WTC11 (cell line): ENCODE data around the gene NCAPH2. TPM values are rescaled to one million over a fixed set of nuclear protein-coding genes. Genes with fewer than 3 reads are reported as not detected.

Source experiments
- ATAC-seq: fragments of 200-7000 bp; cut with Tn5 transposase; 2 replicates; pipeline ENCODE4 v1.10.0; 2021; ENCODE audit warnings: mild to moderate bottlenecking, moderate library complexity
- CTCF ChIA-PET: fragments of 300-600 bp; sonication (Branson Sonifier 250); formaldehyde crosslinking; loops from one replicate; lab custom pipeline; 2021; ENCODE audit warnings: antibody characterized with exemption; lab: Charles Lee
- POLR2A ChIA-PET: fragments of 350-600 bp; sonication (Branson Sonifier 250); formaldehyde crosslinking; loops from one replicate; lab custom pipeline; 2021; ENCODE audit warnings: antibody characterized with exemption; lab: Charles Lee
- DNase-seq: peaks from one replicate; pipeline ENCODE4 v3.0.0; 2021; ENCODE audit warnings: low spot score
- H3K27ac Mint-ChIP-seq: 2 replicates; pipeline ENCODE4 v1.8.0; 2021; ENCODE audit warnings: mixed read lengths
- H3K27me3 Mint-ChIP-seq: 2 replicates; pipeline ENCODE4 v1.8.0; 2021; ENCODE audit warnings: low read depth, mild to moderate bottlenecking, moderate library complexity, mixed read lengths
- H3K36me3 Mint-ChIP-seq: 2 replicates; pipeline ENCODE4 v1.8.0; 2021; ENCODE audit warnings: mixed read lengths
- H3K4me1 Mint-ChIP-seq: 2 replicates; pipeline ENCODE4 v1.8.0; 2022; ENCODE audit warnings: mixed read lengths
- H3K4me3 Mint-ChIP-seq: 2 replicates; pipeline ENCODE4 v1.8.0; 2021; ENCODE audit warnings: mild to moderate bottlenecking, moderate library complexity, mixed read lengths
- H3K9me3 Mint-ChIP-seq: 2 replicates; pipeline ENCODE4 v1.8.0; 2021; ENCODE audit warnings: mixed read lengths
- ATF1 ChIP-seq: sonication (generic); formaldehyde crosslinking; IDR thresholded peaks from 2 replicates; pipeline ENCODE4 v1.8.1; 2023; ENCODE audit warnings: mild to moderate bottlenecking, moderate library complexity, missing genetic modification reagents
- ATF6 ChIP-seq: sonication (generic); formaldehyde crosslinking; IDR thresholded peaks from 2 replicates; pipeline ENCODE4 v1.8.1; 2023; ENCODE audit warnings: mild to moderate bottlenecking, missing genetic modification reagents
- CREM ChIP-seq: sonication (generic); formaldehyde crosslinking; IDR thresholded peaks from 2 replicates; pipeline ENCODE4 v1.8.1; 2022; ENCODE audit warnings: mild to moderate bottlenecking, missing genetic modification reagents, moderate library complexity
- E2F4 ChIP-seq: sonication (generic); formaldehyde crosslinking; IDR thresholded peaks from 2 replicates; pipeline ENCODE4 v1.8.1; 2022; ENCODE audit warnings: low read depth, mild to moderate bottlenecking, moderate library complexity, missing genetic modification reagents, borderline replicate concordance
- ESRRA ChIP-seq: sonication (generic); formaldehyde crosslinking; IDR thresholded peaks from 2 replicates; pipeline ENCODE4 v1.8.1; 2022; ENCODE audit warnings: mild to moderate bottlenecking, missing genetic modification reagents, borderline replicate concordance
- FOXK1 ChIP-seq: sonication (generic); formaldehyde crosslinking; IDR thresholded peaks from 2 replicates; pipeline ENCODE4 v1.8.0; 2022; ENCODE audit warnings: mild to moderate bottlenecking, moderate library complexity, missing genetic modification reagents
- FOXP1 ChIP-seq: sonication (generic); formaldehyde crosslinking; IDR thresholded peaks from 2 replicates; pipeline ENCODE4 v1.8.0; 2022; ENCODE audit warnings: missing genetic modification reagents, mild to moderate bottlenecking, moderate library complexity, borderline replicate concordance
- GABPB1 ChIP-seq: sonication (generic); formaldehyde crosslinking; IDR thresholded peaks from 2 replicates; pipeline ENCODE4 v1.8.1; 2023; ENCODE audit warnings: mild to moderate bottlenecking, missing genetic modification reagents
- HMGA2 ChIP-seq: fragments of 250-450 bp; sonication (Bioruptor Pico); IDR thresholded peaks from 2 replicates; pipeline ENCODE4 v1.4.0; 2021; ENCODE audit warnings: mild to moderate bottlenecking, moderate library complexity
- NR2C2 ChIP-seq: sonication (generic); formaldehyde crosslinking; IDR thresholded peaks from 2 replicates; pipeline ENCODE4 v1.8.0; 2022; ENCODE audit warnings: mild to moderate bottlenecking, missing genetic modification reagents
- RORB ChIP-seq: fragments of 250-450 bp; sonication (Bioruptor Pico); IDR thresholded peaks from 2 replicates; pipeline ENCODE4 v1.9.0; 2021; ENCODE audit warnings: mild to moderate bottlenecking
- SMAD3 ChIP-seq: sonication (generic); formaldehyde crosslinking; IDR thresholded peaks from 2 replicates; pipeline ENCODE4 v1.8.0; 2022; ENCODE audit warnings: missing genetic modification reagents, mild to moderate bottlenecking, borderline replicate concordance
- SMAD4 ChIP-seq: sonication (generic); formaldehyde crosslinking; IDR thresholded peaks from 2 replicates; pipeline ENCODE4 v1.8.0; 2022; ENCODE audit warnings: mild to moderate bottlenecking, missing genetic modification reagents
- STAT6 ChIP-seq: sonication (generic); formaldehyde crosslinking; conservative IDR thresholded peaks from 2 replicates; pipeline ENCODE4 v1.8.1; 2023; ENCODE audit warnings: mild to moderate bottlenecking, low read depth, missing genetic modification reagents, moderate library complexity
- ZNF219 ChIP-seq: sonication (generic); formaldehyde crosslinking; IDR thresholded peaks from 2 replicates; pipeline ENCODE4 v1.8.0; 2023; ENCODE audit warnings: missing genetic modification reagents, mild to moderate bottlenecking, borderline replicate concordance
- total RNA-seq: library from RNA; stranded (reverse); gene quantifications from 3 replicates; pipeline ENCODE4 v1.2.3, GENCODE V29; 2021
- TF ChIP-seq, protein P1 (sequence below): sonication (generic); formaldehyde crosslinking; IDR thresholded peaks from 2 replicates; pipeline ENCODE4 v1.8.1; 2023; ENCODE audit warnings: mild to moderate bottlenecking, moderate library complexity, missing genetic modification reagents
- TF ChIP-seq, protein P2 (sequence below): sonication (generic); formaldehyde crosslinking; IDR thresholded peaks from 2 replicates; pipeline ENCODE4 v1.8.1; 2023; ENCODE audit warnings: mild to moderate bottlenecking, missing genetic modification reagents, moderate library complexity
- TF ChIP-seq, protein P3 (sequence below): sonication (generic); formaldehyde crosslinking; IDR thresholded peaks from 2 replicates; pipeline ENCODE4 v1.8.1; 2022; ENCODE audit warnings: mild to moderate bottlenecking, moderate library complexity, missing genetic modification reagents
- TF ChIP-seq, protein P4 (sequence below): sonication (generic); formaldehyde crosslinking; IDR thresholded peaks from 2 replicates; pipeline ENCODE4 v1.8.0; 2023; ENCODE audit warnings: missing genetic modification reagents, mild to moderate bottlenecking, borderline replicate concordance

NCAPH2 gene
- total RNA-seq, 1 experiment from 2014 or later, result 78.4 TPM

GRCh38 chr22:50488006-50488677 is 19.9 kb upstream of the NCAPH2 start:
- DNase-seq (no peak), ATAC-seq (no peak)
- ChIA-PET POLR2A (no interaction called here), CTCF (no interaction called here)
- Mint-ChIP-seq H3K4me1 (no peaks in the 10 kb centered on the region), H3K4me3 (no peak overlapping the region), H3K27me3 (no peaks in the 10 kb centered on the region), H3K9me3 (no peaks in the 10 kb centered on the region), H3K27ac (no peak overlapping the region), H3K36me3 (no peaks in the 10 kb centered on the region)
- TF ChIP-seq CREM (CRISPR knock-in tag) (no peak), ATF1 (CRISPR knock-in tag) (no peak), RORB (CRISPR knock-in tag) (no peak), ZNF219 (CRISPR knock-in tag) (no peak), E2F4 (CRISPR knock-in tag) (no peak)
- TF ChIP-seq, protein P1, sequence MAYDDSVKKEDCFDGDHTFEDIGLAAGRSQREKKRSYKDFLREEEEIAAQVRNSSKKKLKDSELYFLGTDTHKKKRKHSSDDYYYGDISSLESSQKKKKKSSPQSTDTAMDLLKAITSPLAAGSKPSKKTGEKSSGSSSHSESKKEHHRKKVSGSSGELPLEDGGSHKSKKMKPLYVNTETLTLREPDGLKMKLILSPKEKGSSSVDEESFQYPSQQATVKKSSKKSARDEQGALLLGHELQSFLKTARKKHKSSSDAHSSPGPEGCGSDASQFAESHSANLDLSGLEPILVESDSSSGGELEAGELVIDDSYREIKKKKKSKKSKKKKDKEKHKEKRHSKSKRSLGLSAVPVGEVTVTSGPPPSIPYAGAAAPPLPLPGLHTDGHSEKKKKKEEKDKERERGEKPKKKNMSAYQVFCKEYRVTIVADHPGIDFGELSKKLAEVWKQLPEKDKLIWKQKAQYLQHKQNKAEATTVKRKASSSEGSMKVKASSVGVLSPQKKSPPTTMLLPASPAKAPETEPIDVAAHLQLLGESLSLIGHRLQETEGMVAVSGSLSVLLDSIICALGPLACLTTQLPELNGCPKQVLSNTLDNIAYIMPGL (CRISPR knock-in tag), result no peak
- TF ChIP-seq, protein P2, sequence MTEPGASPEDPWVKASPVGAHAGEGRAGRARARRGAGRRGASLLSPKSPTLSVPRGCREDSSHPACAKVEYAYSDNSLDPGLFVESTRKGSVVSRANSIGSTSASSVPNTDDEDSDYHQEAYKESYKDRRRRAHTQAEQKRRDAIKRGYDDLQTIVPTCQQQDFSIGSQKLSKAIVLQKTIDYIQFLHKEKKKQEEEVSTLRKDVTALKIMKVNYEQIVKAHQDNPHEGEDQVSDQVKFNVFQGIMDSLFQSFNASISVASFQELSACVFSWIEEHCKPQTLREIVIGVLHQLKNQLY (CRISPR knock-in tag), result no peak

DNA sequence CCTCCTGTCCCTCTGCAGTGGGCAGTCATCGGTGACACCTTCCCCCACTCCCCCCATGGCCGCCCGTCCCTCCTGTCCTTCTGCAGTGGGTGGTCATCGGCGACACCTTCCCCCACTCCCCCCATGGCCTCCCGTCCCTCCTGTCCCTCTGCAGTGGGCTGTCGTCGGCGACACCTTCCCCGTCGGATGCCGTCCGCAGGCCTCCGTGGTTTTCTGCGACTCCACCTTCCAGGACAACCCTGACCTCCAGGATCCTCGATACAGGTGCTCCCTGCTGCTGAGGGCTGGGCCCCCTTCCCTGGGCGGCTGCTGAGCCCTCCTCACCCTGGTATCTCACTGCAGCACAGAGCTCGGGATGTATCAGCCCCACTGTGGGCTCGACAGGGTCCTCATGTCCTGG is 19.1 kb upstream of the NCAPH2 start:
- Mint-ChIP-seq H3K27ac (no peak overlapping the region), H3K9me3 (no peaks in the 10 kb centered on the region)
- TF ChIP-seq, protein P3, sequence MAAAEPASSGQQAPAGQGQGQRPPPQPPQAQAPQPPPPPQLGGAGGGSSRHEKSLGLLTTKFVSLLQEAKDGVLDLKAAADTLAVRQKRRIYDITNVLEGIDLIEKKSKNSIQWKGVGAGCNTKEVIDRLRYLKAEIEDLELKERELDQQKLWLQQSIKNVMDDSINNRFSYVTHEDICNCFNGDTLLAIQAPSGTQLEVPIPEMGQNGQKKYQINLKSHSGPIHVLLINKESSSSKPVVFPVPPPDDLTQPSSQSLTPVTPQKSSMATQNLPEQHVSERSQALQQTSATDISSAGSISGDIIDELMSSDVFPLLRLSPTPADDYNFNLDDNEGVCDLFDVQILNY (CRISPR knock-in tag), result no peak
- no peak for TF ChIP-seq FOXK1 (CRISPR knock-in tag)
- no peak for TF ChIP-seq NR2C2 (CRISPR knock-in tag)
- no peak for TF ChIP-seq ESRRA (CRISPR knock-in tag)
- no peak for TF ChIP-seq SMAD3
- no peak for TF ChIP-seq GABPB1 (CRISPR knock-in tag)
- TF ChIP-seq SMAD4 (CRISPR knock-in tag), result no peak
- no peak for TF ChIP-seq FOXP1 (CRISPR knock-in tag)
- no peak for TF ChIP-seq STAT6 (CRISPR knock-in tag)
- TF ChIP-seq, protein P4, sequence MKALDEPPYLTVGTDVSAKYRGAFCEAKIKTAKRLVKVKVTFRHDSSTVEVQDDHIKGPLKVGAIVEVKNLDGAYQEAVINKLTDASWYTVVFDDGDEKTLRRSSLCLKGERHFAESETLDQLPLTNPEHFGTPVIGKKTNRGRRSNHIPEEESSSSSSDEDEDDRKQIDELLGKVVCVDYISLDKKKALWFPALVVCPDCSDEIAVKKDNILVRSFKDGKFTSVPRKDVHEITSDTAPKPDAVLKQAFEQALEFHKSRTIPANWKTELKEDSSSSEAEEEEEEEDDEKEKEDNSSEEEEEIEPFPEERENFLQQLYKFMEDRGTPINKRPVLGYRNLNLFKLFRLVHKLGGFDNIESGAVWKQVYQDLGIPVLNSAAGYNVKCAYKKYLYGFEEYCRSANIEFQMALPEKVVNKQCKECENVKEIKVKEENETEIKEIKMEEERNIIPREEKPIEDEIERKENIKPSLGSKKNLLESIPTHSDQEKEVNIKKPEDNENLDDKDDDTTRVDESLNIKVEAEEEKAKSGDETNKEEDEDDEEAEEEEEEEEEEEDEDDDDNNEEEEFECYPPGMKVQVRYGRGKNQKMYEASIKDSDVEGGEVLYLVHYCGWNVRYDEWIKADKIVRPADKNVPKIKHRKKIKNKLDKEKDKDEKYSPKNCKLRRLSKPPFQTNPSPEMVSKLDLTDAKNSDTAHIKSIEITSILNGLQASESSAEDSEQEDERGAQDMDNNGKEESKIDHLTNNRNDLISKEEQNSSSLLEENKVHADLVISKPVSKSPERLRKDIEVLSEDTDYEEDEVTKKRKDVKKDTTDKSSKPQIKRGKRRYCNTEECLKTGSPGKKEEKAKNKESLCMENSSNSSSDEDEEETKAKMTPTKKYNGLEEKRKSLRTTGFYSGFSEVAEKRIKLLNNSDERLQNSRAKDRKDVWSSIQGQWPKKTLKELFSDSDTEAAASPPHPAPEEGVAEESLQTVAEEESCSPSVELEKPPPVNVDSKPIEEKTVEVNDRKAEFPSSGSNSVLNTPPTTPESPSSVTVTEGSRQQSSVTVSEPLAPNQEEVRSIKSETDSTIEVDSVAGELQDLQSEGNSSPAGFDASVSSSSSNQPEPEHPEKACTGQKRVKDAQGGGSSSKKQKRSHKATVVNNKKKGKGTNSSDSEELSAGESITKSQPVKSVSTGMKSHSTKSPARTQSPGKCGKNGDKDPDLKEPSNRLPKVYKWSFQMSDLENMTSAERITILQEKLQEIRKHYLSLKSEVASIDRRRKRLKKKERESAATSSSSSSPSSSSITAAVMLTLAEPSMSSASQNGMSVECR (CRISPR knock-in tag), result no peak
- TF ChIP-seq HMGA2, result no peak
- TF ChIP-seq RORB (CRISPR knock-in tag), result no peak
- no peak for TF ChIP-seq ATF6 (CRISPR knock-in tag)
- TF ChIP-seq, protein P2 (CRISPR knock-in tag), result no peak
- TF ChIP-seq CREM (CRISPR knock-in tag), result no peak

More for the DNA sequence above, 19.1 kb upstream of the NCAPH2 start:
- no peak overlapping the region for H3K4me3 Mint-ChIP-seq
- POLR2A ChIA-PET, result no interaction called here
- no peak for ATAC-seq
- H3K4me1 Mint-ChIP-seq, result no peaks in the 10 kb centered on the region
- peaks cover 4% of the 10 kb centered on the region; the same call in 1 of the 2 replicates for H3K27me3 Mint-ChIP-seq
- H3K36me3 Mint-ChIP-seq, result no peaks in the 10 kb centered on the region
- CTCF ChIA-PET, result interaction anchor here (0.9 kb wide), 1 partner anchor 16 kb away, joined by 5 read pairs; no protein-coding TSS in a partner anchor
- DNase-seq, result no peak
